GM12892 (cell line): Measurements from ENCODE around the gene DDR1.

Experiments used
- DNase-seq: peaks from one replicate; pipeline ENCODE4 v3.0.0; 2011; ENCODE audit not compliant: insufficient read length
- FAIRE-seq: peaks from 2 replicates; lab custom pipeline; 2011; peaks lifted over from hg19 to GRCh38; lab: Jason Lieb, UNC
- POLR2A ChIP-seq: IDR thresholded peaks from 2 replicates; pipeline ENCODE4 v1.6.1; 2011; ENCODE audit warnings: low read depth, low read length, control low read depth
- POLR2AphosphoS5 ChIP-seq: IDR thresholded peaks from 2 replicates; pipeline ENCODE4 v1.6.1; 2011; ENCODE audit warnings: low read depth, low read length, control low read depth
- TAF1 ChIP-seq: IDR thresholded peaks from 2 replicates; pipeline ENCODE4 v1.6.1; 2011; ENCODE audit warnings: low read depth, mild to moderate bottlenecking, control low read depth, low read length, borderline replicate concordance

The DDR1 gene

DNA sequence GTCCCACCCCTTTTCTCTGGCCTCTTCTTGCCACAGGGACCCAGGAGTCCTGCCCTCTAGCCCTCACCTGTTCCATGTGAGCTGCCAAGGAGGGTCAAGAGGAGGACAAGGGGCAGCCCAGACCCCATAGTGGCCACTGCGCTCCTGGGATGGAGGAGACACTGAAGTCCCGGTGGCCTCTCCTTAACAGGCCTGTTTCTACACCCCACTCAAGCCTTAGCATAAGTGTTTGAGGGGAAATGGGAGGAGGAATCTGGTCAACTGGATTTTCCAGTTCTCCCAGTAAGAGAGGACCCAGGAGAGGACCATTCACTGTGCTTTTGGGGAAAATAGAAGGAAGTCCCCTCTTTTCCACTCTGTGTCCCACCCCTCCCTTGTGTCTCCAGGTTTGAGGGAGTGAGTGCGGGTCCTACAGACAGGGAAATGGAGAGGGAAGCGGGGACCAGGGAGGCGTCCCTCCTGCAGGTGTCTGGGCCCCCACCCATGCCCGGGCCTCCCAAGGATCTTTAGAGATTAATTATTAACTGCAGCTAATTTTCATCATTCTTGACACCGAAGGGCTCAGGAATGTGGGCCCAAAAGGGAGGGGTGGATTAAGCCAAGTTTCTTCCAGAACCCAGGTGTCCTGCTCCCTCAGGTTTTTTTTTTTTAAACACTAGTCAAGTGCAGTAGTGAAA, 47.8 kb downstream of the DDR1 start, which contains the start of gene SFTA2:
Gene SFTA2, minus strand, starts transcription at position 202 of the 677 bp plus-strand sequence. Its CDS starts 74 bp downstream, at position 128.
- no peak for TF ChIP-seq POLR2A
- FAIRE-seq, result no peak
- DNase-seq, result no peak

- TF ChIP-seq POLR2AphosphoS5 (no peak), POLR2A (no peak), TAF1 (no peak)
- no peak for FAIRE-seq
- DNase-seq, result no peak
These were observed 48.5 kb downstream of the DDR1 start for GRCh38 chr6:30932665-30933365.

DNA sequence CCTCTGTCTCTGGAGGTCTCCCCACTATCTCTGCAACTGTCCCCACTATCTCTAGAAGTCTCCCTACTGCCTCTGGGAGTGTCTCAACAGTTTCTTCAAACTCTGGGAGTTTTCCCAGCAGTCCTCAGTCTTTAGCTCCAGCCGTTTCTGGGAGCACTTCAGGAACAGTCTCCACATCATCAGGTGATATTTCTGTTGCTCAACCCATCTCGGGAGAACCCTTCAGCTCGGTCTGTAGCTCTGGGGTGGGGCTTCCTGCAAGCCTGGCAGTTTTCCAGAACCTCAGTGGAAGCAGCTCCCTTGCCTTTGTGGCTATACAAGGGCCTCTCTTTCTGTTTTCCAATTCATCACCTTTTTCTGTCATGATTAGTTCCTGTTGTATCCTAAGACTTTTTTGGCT, 50.7 kb downstream of the DDR1 start:
- TF ChIP-seq POLR2A, result no peak
- TF ChIP-seq POLR2AphosphoS5, result no peak
- TF ChIP-seq TAF1, result no peak
- FAIRE-seq (no peak), DNase-seq (no peak)

DNA sequence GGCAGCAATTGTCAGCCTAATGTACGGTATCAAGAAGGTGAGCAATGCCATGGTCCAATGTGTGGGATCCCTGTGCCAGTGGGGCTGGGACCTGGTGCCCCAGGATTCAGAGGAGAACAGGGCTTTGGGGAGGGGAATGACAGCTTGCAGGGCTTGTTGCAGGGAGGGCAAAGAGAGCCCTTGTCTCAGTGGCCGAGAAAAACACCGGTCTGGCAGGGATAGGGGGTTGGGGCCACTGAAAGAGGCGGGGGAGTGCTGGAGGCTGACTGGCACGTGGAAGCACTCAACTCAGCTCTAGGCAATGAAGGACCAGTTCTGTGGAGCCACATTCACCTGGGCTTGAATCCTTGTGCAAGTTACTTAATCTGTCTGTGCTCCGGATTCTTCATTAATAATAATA, 52.9 kb downstream of the DDR1 start:
- TF ChIP-seq POLR2A, result no peak
- TF ChIP-seq POLR2AphosphoS5, result no peak
- no peak for TF ChIP-seq TAF1
- FAIRE-seq, result no peak
- no peak for DNase-seq

GRCh38 chr6:30938730-30939129, 54.4 kb downstream of the DDR1 start:
- DNase-seq, result no peak
- TF ChIP-seq POLR2A (no peak), TAF1 (no peak), POLR2AphosphoS5 (no peak)
- FAIRE-seq, result no peak

DNA sequence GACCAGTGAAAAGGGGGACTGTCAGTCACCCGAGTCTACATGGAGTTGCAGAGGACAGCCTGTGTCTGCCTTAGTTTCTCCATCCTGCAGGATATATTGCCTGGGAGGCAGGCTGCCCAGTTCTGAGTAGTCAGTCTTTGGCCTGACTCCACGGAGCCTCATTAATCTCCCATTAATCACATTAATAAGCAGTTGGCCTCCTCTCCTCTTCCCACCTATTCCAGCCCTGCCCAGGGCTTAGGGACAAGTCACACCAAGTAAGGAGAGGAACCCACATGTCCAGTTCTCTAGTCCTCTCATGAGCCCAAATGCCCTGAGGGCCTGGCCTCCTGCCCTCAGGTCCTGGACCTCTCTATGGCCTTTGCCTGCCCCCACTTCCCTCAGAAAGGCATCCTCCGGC, 55.2 kb downstream of the DDR1 start:
- TF ChIP-seq POLR2AphosphoS5, result no peak
- TF ChIP-seq POLR2A, result no peak
- TF ChIP-seq TAF1, result no peak
- DNase-seq (no peak), FAIRE-seq (no peak)

GRCh38 chr6:30940361-30940986, 56.2 kb downstream of the DDR1 start, which contains the start of gene MUCL3:
TSS of gene MUCL3 (plus strand) at chr6:30940973. CDS start at chr6:30941000, 27 bp downstream.
- no peak for FAIRE-seq
- no peak for TF ChIP-seq POLR2AphosphoS5
- TF ChIP-seq POLR2A, result no peak
- TF ChIP-seq TAF1, result no peak
- no peak for DNase-seq

DNA sequence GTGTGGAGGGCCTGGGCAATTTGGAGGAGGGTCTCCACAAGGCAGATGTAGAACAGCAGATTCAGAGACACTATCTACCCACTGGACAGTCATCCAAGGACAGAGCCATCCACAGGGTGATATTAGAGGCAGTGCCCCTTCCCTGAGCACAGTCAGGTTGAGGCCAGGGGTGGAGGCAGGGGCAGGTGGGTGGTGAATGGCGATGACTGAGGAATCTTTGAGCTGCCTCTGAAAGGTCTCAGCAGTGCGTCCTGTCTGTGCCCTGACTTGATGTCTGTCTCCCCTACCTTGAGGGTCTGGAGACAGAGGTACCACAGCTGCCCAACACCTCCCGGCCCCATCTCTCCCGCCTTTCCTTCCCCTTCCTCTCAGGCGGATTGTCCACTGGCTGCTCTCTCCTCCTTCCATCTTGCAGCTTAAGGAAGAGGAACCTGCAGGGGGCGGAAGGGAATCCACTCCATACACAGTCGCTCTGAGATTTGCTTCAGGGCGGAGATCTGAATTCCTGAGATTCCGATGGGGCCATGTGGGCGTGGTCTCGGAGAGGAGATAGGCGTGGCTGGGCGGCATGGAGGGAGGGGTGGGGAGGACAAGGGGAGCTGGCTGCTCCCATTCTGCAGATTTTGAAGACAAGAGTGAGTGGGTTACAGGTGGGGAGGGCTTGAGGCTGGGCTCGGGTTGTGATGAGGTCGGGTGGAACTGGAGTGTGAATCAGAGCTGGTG, 58.2 kb downstream of the DDR1 start:
- DNase-seq (no peak), FAIRE-seq (peak; percentile 21)
- no peak for TF ChIP-seq POLR2A
- TF ChIP-seq TAF1, result no peak
- no peak for TF ChIP-seq POLR2AphosphoS5

- FAIRE-seq (no peak), DNase-seq (no peak)
- no peak for TF ChIP-seq TAF1
- TF ChIP-seq POLR2A, result no peak
- no peak for TF ChIP-seq POLR2AphosphoS5
These were observed 59.7 kb downstream of the DDR1 start for GRCh38 chr6:30944051-30944450.

DNA sequence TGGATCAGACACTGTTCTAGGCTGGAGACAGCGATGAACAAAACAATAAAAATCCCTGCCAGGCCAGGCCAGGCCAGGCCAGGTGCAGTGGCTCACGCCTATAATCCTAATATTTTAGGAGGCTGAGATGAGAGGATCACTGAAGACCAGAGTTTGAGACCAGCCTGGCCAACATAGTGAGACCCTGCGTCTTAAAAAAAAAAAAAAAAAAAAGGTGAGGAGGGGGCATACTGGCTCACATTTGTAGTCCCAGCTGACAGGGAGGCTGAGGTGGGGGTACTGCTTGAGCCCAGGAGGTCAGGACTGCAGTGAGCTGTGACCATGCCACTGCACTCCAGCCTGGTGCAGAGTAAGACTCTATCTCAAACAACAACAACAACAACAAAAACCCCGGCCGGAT, 61.0 kb downstream of the DDR1 start:
- DNase-seq (no peak), FAIRE-seq (no peak)
- no peak for TF ChIP-seq TAF1
- TF ChIP-seq POLR2A, result no peak
- TF ChIP-seq POLR2AphosphoS5, result no peak

GRCh38 chr6:30947231-30947630, 62.9 kb downstream of the DDR1 start:
- TF ChIP-seq POLR2A (no peak), TAF1 (no peak), POLR2AphosphoS5 (no peak)
- FAIRE-seq, result no peak
- DNase-seq, result no peak

GRCh38 chr6:30948811-30949210, 64.5 kb downstream of the DDR1 start:
- DNase-seq (no peak), FAIRE-seq (no peak)
- TF ChIP-seq POLR2AphosphoS5 (no peak), TAF1 (no peak), POLR2A (no peak)
